SK-N-SH treated with all-trans-retinoic acid at 6 μM for 48 hours (cell line): ENCODE results near the gene RSRP1.

ENCODE experiments used
- ATAC-seq: fragments of 200-7000 bp; cut with Tn5 transposase; 3 replicates; pipeline ENCODE4 v1.9.1; 2020; ENCODE audit warnings: mild to moderate bottlenecking, moderate library complexity
- ARNTL ChIP-seq: fragments of 450-650 bp; formaldehyde crosslinking; IDR thresholded peaks from 2 replicates; pipeline ENCODE4 v1.5.0; 2020; ENCODE audit warnings: low read depth, mild to moderate bottlenecking, moderate library complexity, borderline replicate concordance
- CREB5 ChIP-seq: fragments of 250-450 bp; sonication (Bioruptor Pico); IDR thresholded peaks from 2 replicates; pipeline ENCODE4 v1.5.1; 2020; ENCODE audit warnings: low read depth, mild to moderate bottlenecking, moderate library complexity
- CSDC2 ChIP-seq: fragments of 250-450 bp; sonication (Bioruptor Pico); IDR thresholded peaks from 2 replicates; pipeline ENCODE4 v1.5.0; 2020; ENCODE audit warnings: mild to moderate bottlenecking, moderate library complexity
- CSRNP3 ChIP-seq: fragments of 250-450 bp; sonication (Bioruptor Pico); IDR thresholded peaks from 2 replicates; pipeline ENCODE4 v1.5.1; 2021; ENCODE audit warnings: mild to moderate bottlenecking, moderate library complexity
- ESRRG ChIP-seq: fragments of 250-450 bp; sonication (Bioruptor Pico); IDR thresholded peaks from 2 replicates; pipeline ENCODE4 v1.6.1; 2021; ENCODE audit warnings: mild to moderate bottlenecking
- GLIS3 ChIP-seq: fragments of 250-450 bp; sonication (Bioruptor Pico); IDR thresholded peaks from 2 replicates; pipeline ENCODE4 v1.5.0; 2020; ENCODE audit warnings: mild to moderate bottlenecking, moderate library complexity
- ISL1 ChIP-seq: fragments of 250-450 bp; sonication (Bioruptor Pico); IDR thresholded peaks from 2 replicates; pipeline ENCODE4 v2.1.2; 2022; ENCODE audit warnings: mild to moderate bottlenecking, moderate library complexity
- OSR1 ChIP-seq: fragments of 250-450 bp; sonication (Bioruptor Pico); IDR thresholded peaks from 2 replicates; pipeline ENCODE4 v1.8.0; 2022; ENCODE audit warnings: moderate library complexity, mild to moderate bottlenecking, inconsistent platforms
- PATZ1 ChIP-seq: fragments of 250-450 bp; sonication (Bioruptor Pico); IDR thresholded peaks from 2 replicates; pipeline ENCODE4 v1.8.0; 2020; ENCODE audit warnings: mild to moderate bottlenecking, moderate library complexity, borderline replicate concordance
- POU6F1 ChIP-seq: fragments of 250-450 bp; sonication (Bioruptor Pico); IDR thresholded peaks from 2 replicates; pipeline ENCODE4 v1.8.0; 2021; ENCODE audit warnings: low read depth, mild to moderate bottlenecking, moderate library complexity, borderline replicate concordance
- PPARA ChIP-seq: fragments of 250-450 bp; sonication (Bioruptor Pico); IDR thresholded peaks from 2 replicates; pipeline ENCODE4 v1.5.0; 2020; ENCODE audit warnings: mild to moderate bottlenecking, borderline replicate concordance
- RARB ChIP-seq: fragments of 250-450 bp; sonication (Bioruptor Pico); IDR thresholded peaks from 2 replicates; pipeline ENCODE4 v1.8.0; 2021; ENCODE audit warnings: mild to moderate bottlenecking, moderate library complexity
- TCF4 ChIP-seq: fragments of 250-450 bp; sonication (Bioruptor Pico); IDR thresholded peaks from 2 replicates; pipeline ENCODE4 v1.8.0; 2021; ENCODE audit warnings: mild to moderate bottlenecking, moderate library complexity, borderline replicate concordance
- TOX ChIP-seq: fragments of 250-450 bp; sonication (Bioruptor Pico); IDR thresholded peaks from 2 replicates; pipeline ENCODE4 v1.8.0; 2021; ENCODE audit warnings: mild to moderate bottlenecking, moderate library complexity, borderline replicate concordance
- TSHZ2 ChIP-seq: fragments of 250-450 bp; sonication (Bioruptor Pico); IDR thresholded peaks from 2 replicates; pipeline ENCODE4 v1.5.0; 2020; ENCODE audit warnings: mild to moderate bottlenecking, moderate library complexity
- ZFP3 ChIP-seq: fragments of 250-450 bp; sonication (Bioruptor Pico); IDR thresholded peaks from 2 replicates; pipeline ENCODE4 v1.5.0; 2020; ENCODE audit warnings: mild to moderate bottlenecking, moderate library complexity
- ZFP30 ChIP-seq: fragments of 450-650 bp; formaldehyde crosslinking; IDR thresholded peaks from 2 replicates; pipeline ENCODE4 v1.5.0; 2022; ENCODE audit warnings: mild to moderate bottlenecking, moderate library complexity
- ZNF565 ChIP-seq: fragments of 450-650 bp; formaldehyde crosslinking; conservative IDR thresholded peaks from 2 replicates; pipeline ENCODE4 v1.5.0; 2020; ENCODE audit warnings: low read depth, mild to moderate bottlenecking, moderate library complexity
- ZNF70 ChIP-seq: fragments of 450-650 bp; formaldehyde crosslinking; IDR thresholded peaks from 2 replicates; pipeline ENCODE4 v1.5.0; 2020; ENCODE audit warnings: mild to moderate bottlenecking, moderate library complexity
- ZNF8 ChIP-seq: fragments of 450-650 bp; formaldehyde crosslinking; IDR thresholded peaks from 2 replicates; pipeline ENCODE4 v1.5.0; 2020; ENCODE audit warnings: mild to moderate bottlenecking, moderate library complexity

Gene RSRP1

GRCh38 chr1:25210728-25211127 is 36.5 kb downstream of the RSRP1 start:
- ATAC-seq: no peak
- TF ChIP-seq ZFP3 (no peak), GLIS3 (CRISPR knock-in tag) (no peak), CREB5 (CRISPR knock-in tag) (no peak), CSDC2 (no peak), ZNF565 (CRISPR knock-in tag) (no peak), CSRNP3 (no peak), OSR1 (CRISPR knock-in tag) (no peak), TOX (no peak), PATZ1 (no peak), POU6F1 (CRISPR knock-in tag) (no peak), ZFP30 (CRISPR knock-in tag) (no peak), PPARA (CRISPR knock-in tag) (no peak), TSHZ2 (CRISPR knock-in tag) (no peak), ARNTL (CRISPR knock-in tag) (no peak), ZNF70 (CRISPR knock-in tag) (no peak), TCF4 (CRISPR knock-in tag) (no peak), RARB (CRISPR knock-in tag) (no peak), ESRRG (no peak)

- TF ChIP-seq TSHZ2 (CRISPR knock-in tag): no peak
- TF ChIP-seq CSDC2: no peak
- no peak for TF ChIP-seq GLIS3 (CRISPR knock-in tag)
- no peak for TF ChIP-seq ZNF8 (CRISPR knock-in tag)
- no peak for TF ChIP-seq PATZ1
- TF ChIP-seq ARNTL (CRISPR knock-in tag): no peak
- no peak for TF ChIP-seq TOX
- TF ChIP-seq ZFP3: no peak
- TF ChIP-seq PPARA (CRISPR knock-in tag): no peak
- no peak for TF ChIP-seq ISL1 (CRISPR knock-in tag)
- TF ChIP-seq ZNF565 (CRISPR knock-in tag): no peak
- ATAC-seq: no peak
These were observed 37.7 kb downstream of the RSRP1 start for GRCh38 chr1:25209516-25209915.
